SJSA1 (cell line): ENCODE results near the gene DNMT1. TPM values are rescaled to one million over a fixed set of nuclear protein-coding genes. Genes with fewer than 3 reads are reported as not detected.

Experiments used
- DNase-seq, 2 experiments: peaks; one replicate each; pipeline ENCODE4 v3.0.0-alpha.2; 2015 to 2020; ENCODE audit warnings: low spot score in 2 of 2, low read depth in 1 of 2
- H3K27ac ChIP-seq: fragments of 250-450 bp; sonication (Bioruptor Pico); 2 replicates; pipeline ENCODE4 v1.5.1; 2020; ENCODE audit warnings: mild to moderate bottlenecking, moderate library complexity
- H3K27me3 ChIP-seq: fragments of 250-450 bp; sonication (Bioruptor Pico); replicated peaks from 2 replicates; pipeline ENCODE4 v1.5.1; 2020; ENCODE audit warnings: mild to moderate bottlenecking, moderate library complexity
- H3K36me3 ChIP-seq: fragments of 250-450 bp; sonication (Bioruptor Pico); 2 replicates; pipeline ENCODE4 v1.5.1; 2020; ENCODE audit warnings: mild to moderate bottlenecking
- H3K4me1 ChIP-seq: fragments of 250-450 bp; sonication (Bioruptor Pico); replicated peaks from 2 replicates; pipeline ENCODE4 v1.6.1; 2021; ENCODE audit warnings: mild to moderate bottlenecking
- H3K4me3 ChIP-seq: fragments of 250-450 bp; sonication (Bioruptor Pico); 2 replicates; pipeline ENCODE4 v1.5.1; 2020; ENCODE audit warnings: mild to moderate bottlenecking
- H3K9me3 ChIP-seq: fragments of 250-450 bp; sonication (Bioruptor Pico); replicated peaks from 2 replicates; pipeline ENCODE4 v1.5.1; 2020; ENCODE audit warnings: mild to moderate bottlenecking
- total RNA-seq: library from RNA; depleted of rRNA; stranded (reverse); fragments of >200 nt; shearing (Covaris generic); gene quantifications from 2 replicates; pipeline ENCODE4 v1.2.3, GENCODE V29; 2014; rRNA removed

Gene DNMT1
- total RNA-seq, 1 experiment from 2014 or later: 170 TPM

- Histone ChIP-seq H3K4me1 (peaks cover 14% of the 10 kb centered on the region), H3K36me3 (peaks cover 4% of the 10 kb centered on the region; the same call in 1 of the 2 replicates), H3K27ac (no peak overlapping the region), H3K27me3 (no peaks in the 10 kb centered on the region), H3K9me3 (0 out of 2 replicates have a peak, but pooled peaks cover 5% of the 10 kb centered on the region), H3K4me3 (no peak overlapping the region)
- no peak for DNase-seq
Measured at GRCh38 chr19:10091895-10092641, 102.7 kb downstream of the DNMT1 start.

GRCh38 chr19:10091370-10091687 is 103.4 kb downstream of the DNMT1 start:
- Histone ChIP-seq H3K27ac (no peak overlapping the region), H3K36me3 (peaks cover 9% of the 10 kb centered on the region), H3K4me1 (peaks cover 17% of the 10 kb centered on the region), H3K9me3 (0 out of 2 replicates have a peak, but pooled peaks cover 1% of the 10 kb centered on the region), H3K27me3 (no peaks in the 10 kb centered on the region), H3K4me3 (no peak overlapping the region)
- no peak for DNase-seq

GRCh38 chr19:10089801-10090375 is 104.9 kb downstream of the DNMT1 start:
- H3K4me3 ChIP-seq: no peak overlapping the region
- no peaks in the 10 kb centered on the region for H3K27me3 ChIP-seq
- DNase-seq: no peak
- H3K9me3 ChIP-seq: no peaks in the 10 kb centered on the region
- peaks cover 13% of the 10 kb centered on the region for H3K36me3 ChIP-seq
- H3K27ac ChIP-seq: no peak overlapping the region
- 0 out of 2 replicates have a peak, but pooled peaks cover 10% of the 10 kb centered on the region for H3K4me1 ChIP-seq

GRCh38 chr19:10088949-10089554 is 105.7 kb downstream of the DNMT1 start:
- Histone ChIP-seq H3K27ac (no peak overlapping the region), H3K4me1 (0 out of 2 replicates have a peak, but pooled peaks cover 10% of the 10 kb centered on the region), H3K9me3 (no peaks in the 10 kb centered on the region), H3K27me3 (no peaks in the 10 kb centered on the region), H3K4me3 (no peak overlapping the region), H3K36me3 (peaks cover 13% of the 10 kb centered on the region)
- DNase-seq: no peak

GRCh38 chr19:10087296-10088061 is 107.3 kb downstream of the DNMT1 start:
- H3K27ac ChIP-seq: no peak overlapping the region
- no peaks in the 10 kb centered on the region for H3K27me3 ChIP-seq
- H3K4me3 ChIP-seq: peak overlapping the region; percentile 90
- H3K9me3 ChIP-seq: no peaks in the 10 kb centered on the region
- H3K4me1 ChIP-seq: 0 out of 2 replicates have a peak, but pooled peaks cover 10% of the 10 kb centered on the region
- no peak for DNase-seq
- peaks cover 13% of the 10 kb centered on the region for H3K36me3 ChIP-seq

GRCh38 chr19:10086591-10087192 is 108.1 kb downstream of the DNMT1 start:
- Histone ChIP-seq H3K4me1 (0 out of 2 replicates have a peak, but pooled peaks cover 10% of the 10 kb centered on the region), H3K27me3 (no peaks in the 10 kb centered on the region), H3K4me3 (peak overlapping the region; percentile 90), H3K27ac (0 out of 2 replicates have a peak overlapping the region, but pooled peaks have one; percentile 15), H3K9me3 (no peaks in the 10 kb centered on the region), H3K36me3 (peaks cover 13% of the 10 kb centered on the region)
- DNase-seq: no peak

GRCh38 chr19:10085641-10086590 is 108.8 kb downstream of the DNMT1 start, which contains the start of gene SHFL:
SHFL (plus strand) TSS chr19:10086317; CDS start chr19:10086428, 111 bp downstream.
- peak within 1 kb of the TSS; percentile 15; the same call in 1 of the 2 replicates for H3K27ac ChIP-seq
- peak in 1 of 2 experiments; percentile 73 for DNase-seq
- no peaks in the 10 kb centered on the region for H3K9me3 ChIP-seq

GRCh38 chr19:10084803-10085202 is 110.0 kb downstream of the DNMT1 start:
- 0 out of 2 replicates have a peak, but pooled peaks cover 10% of the 10 kb centered on the region for H3K4me1 ChIP-seq
- no peak overlapping the region for H3K27ac ChIP-seq
- H3K27me3 ChIP-seq: no peaks in the 10 kb centered on the region
- no peak overlapping the region for H3K4me3 ChIP-seq
- no peaks in the 10 kb centered on the region for H3K9me3 ChIP-seq
- no peak for DNase-seq
- peaks cover 13% of the 10 kb centered on the region for H3K36me3 ChIP-seq

More at GRCh38 chr19:10085641-10086590, 108.8 kb downstream of the DNMT1 start, which contains the start of gene SHFL:
- H3K36me3 ChIP-seq: peaks cover 13% of the 10 kb centered on the region
- 0 out of 2 replicates have a peak, but pooled peaks cover 10% of the 10 kb centered on the region for H3K4me1 ChIP-seq
- peak within 1 kb of the TSS; percentile 90 for H3K4me3 ChIP-seq
- H3K27me3 ChIP-seq: no peaks in the 10 kb centered on the region

GRCh38 chr19:10083911-10084310 is 110.8 kb downstream of the DNMT1 start:
- DNase-seq: no peak
- no peaks in the 10 kb centered on the region for H3K9me3 ChIP-seq
- H3K27ac ChIP-seq: no peak overlapping the region
- no peaks in the 10 kb centered on the region for H3K27me3 ChIP-seq
- 0 out of 2 replicates have a peak, but pooled peaks cover 10% of the 10 kb centered on the region for H3K4me1 ChIP-seq
- peaks cover 10% of the 10 kb centered on the region for H3K36me3 ChIP-seq
- no peak overlapping the region for H3K4me3 ChIP-seq

Other genes starting within 250 kb of the DNMT1 start
- 0.38 and 0.39 TPM in 2 replicates for gene COL5A3, start 184.4 kb downstream of the DNMT1 start, total RNA-seq
- not detected in 2 replicates for gene RDH8, start 181.5 kb downstream of the DNMT1 start, total RNA-seq
- 14.5 and 17.4 TPM in 2 replicates for gene SHFL, start 108.6 kb downstream of the DNMT1 start, total RNA-seq
- gene ANGPTL6, start 92.3 kb downstream of the DNMT1 start, total RNA-seq: 0.11 TPM in 1 of 2 replicates, not detected in the other
- gene PPAN, start 88.6 kb downstream of the DNMT1 start, total RNA-seq: 28.0 and 31.4 TPM in 2 replicates
- gene P2RY11, start 83.3 kb downstream of the DNMT1 start, total RNA-seq: 1.9 and 2.2 TPM in 2 replicates
- 295 and 346 TPM in 2 replicates for gene EIF3G, start 75.1 kb downstream of the DNMT1 start, total RNA-seq
- 4.9 and 7.0 TPM in 2 replicates for gene S1PR2, start 36.4 kb upstream of the DNMT1 start, total RNA-seq
- 86.3 and 87.4 TPM in 2 replicates for gene MRPL4, start 57.3 kb upstream of the DNMT1 start, total RNA-seq
- 11.9 and 17.2 TPM in 2 replicates for gene ICAM1, start 76.2 kb upstream of the DNMT1 start, total RNA-seq
- not detected in 2 replicates for gene ICAM4, start 92.0 kb upstream of the DNMT1 start, total RNA-seq
- 0.38 and 0.79 TPM in 2 replicates for gene ICAM5, start 95.0 kb upstream of the DNMT1 start, total RNA-seq
- 1.2 TPM in 1 of 2 replicates, not detected in the other for gene ZGLP1, start 114.9 kb upstream of the DNMT1 start, total RNA-seq
- 25.5 and 84.1 TPM in 2 replicates for gene FDX2, start 121.1 kb upstream of the DNMT1 start, total RNA-seq
- 27.3 and 36.4 TPM in 2 replicates for gene RAVER1, start 138.6 kb upstream of the DNMT1 start, total RNA-seq
- gene ICAM3, start 144.7 kb upstream of the DNMT1 start, total RNA-seq: 6.0 and 8.1 TPM in 2 replicates
- 62.3 and 72.4 TPM in 2 replicates for gene TYK2, start 185.6 kb upstream of the DNMT1 start, total RNA-seq
- 284 and 367 TPM in 2 replicates for gene CDC37, start 208.6 kb upstream of the DNMT1 start, total RNA-seq
- 6.9 and 11.5 TPM in 2 replicates for gene PDE4A, start 225.6 kb upstream of the DNMT1 start, total RNA-seq